HG02642 (cell line): ENCODE measurements around the gene OPN1LW.
"Not testable (repeated sequence)": the region's sequence is repeated elsewhere in the genome, so short reads cannot be mapped to it uniquely, and the experiment has no call there.

Experiments used
- ATAC-seq: cut with Tn5 transposase; IDR thresholded peaks from one replicate; pipeline ENCODE4 v1.9.1; 2021; ENCODE audit warnings: mild to moderate bottlenecking; ENCODE audit not compliant: unreplicated experiment, poor library complexity

The OPN1LW gene

GRCh38 chrX:154131955-154132354 lies 12.1 kb upstream of the OPN1LW start:
- ATAC-seq = no peak

GRCh38 chrX:154132366-154132765 lies 11.7 kb upstream of the OPN1LW start:
- no peak for ATAC-seq

GRCh38 chrX:154135458-154136229 lies 8.4 kb upstream of the OPN1LW start:
- no peak for ATAC-seq

- no peak for ATAC-seq
Observed at GRCh38 chrX:154136627-154137161, 7.3 kb upstream of the OPN1LW start.

- no peak for ATAC-seq
Observed at GRCh38 chrX:154138857-154139256, 5.2 kb upstream of the OPN1LW start.

DNA sequence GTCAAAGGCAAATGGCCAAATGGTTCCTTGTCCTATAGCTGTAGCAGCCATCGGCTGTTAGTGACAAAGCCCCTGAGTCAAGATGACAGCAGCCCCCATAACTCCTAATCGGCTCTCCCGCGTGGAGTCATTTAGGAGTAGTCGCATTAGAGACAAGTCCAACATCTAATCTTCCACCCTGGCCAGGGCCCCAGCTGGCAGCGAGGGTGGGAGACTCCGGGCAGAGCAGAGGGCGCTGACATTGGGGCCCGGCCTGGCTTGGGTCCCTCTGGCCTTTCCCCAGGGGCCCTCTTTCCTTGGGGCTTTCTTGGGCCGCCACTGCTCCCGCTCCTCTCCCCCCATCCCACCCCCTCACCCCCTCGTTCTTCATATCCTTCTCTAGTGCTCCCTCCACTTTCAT lies 3.8 kb upstream of the OPN1LW start:
- no peak for ATAC-seq

DNA sequence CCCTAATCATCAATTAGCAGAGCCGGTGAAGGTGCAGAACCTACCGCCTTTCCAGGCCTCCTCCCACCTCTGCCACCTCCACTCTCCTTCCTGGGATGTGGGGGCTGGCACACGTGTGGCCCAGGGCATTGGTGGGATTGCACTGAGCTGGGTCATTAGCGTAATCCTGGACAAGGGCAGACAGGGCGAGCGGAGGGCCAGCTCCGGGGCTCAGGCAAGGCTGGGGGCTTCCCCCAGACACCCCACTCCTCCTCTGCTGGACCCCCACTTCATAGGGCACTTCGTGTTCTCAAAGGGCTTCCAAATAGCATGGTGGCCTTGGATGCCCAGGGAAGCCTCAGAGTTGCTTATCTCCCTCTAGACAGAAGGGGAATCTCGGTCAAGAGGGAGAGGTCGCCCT lies 3.3 kb upstream of the OPN1LW start:
- ATAC-seq = no peak

- no peak for ATAC-seq
Observed at GRCh38 chrX:154142386-154142785, 1.7 kb upstream of the OPN1LW start.

GRCh38 chrX:154142950-154143745 lies 895 bp upstream of the OPN1LW start:
- ATAC-seq = no peak

- ATAC-seq = not testable (repeated sequence)
Observed at GRCh38 chrX:154151030-154151429, 7.0 kb downstream of the OPN1LW start.

GRCh38 chrX:154156221-154156620 lies 12.2 kb downstream of the OPN1LW start:
- ATAC-seq = not testable (repeated sequence)

DNA sequence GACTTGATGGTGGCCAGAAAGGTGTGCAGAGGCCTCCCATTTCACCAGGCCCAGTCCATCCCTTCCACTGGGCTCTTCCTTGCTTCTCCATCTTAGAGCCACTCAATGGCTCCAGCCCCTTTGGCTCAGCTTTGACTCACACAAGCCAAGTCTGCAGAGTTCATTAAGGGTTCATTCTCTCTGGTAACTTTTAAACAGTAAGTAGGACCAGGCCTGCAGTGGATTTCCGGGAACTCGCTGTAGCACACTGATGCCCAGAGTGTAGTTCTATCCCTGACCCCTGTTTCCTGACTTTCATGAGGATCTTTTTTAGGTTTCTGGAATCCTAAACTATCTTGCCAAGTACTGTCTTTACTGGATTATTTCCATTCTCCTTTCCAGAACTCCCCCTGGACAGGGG lies 13.2 kb downstream of the OPN1LW start:
- not testable (repeated sequence) for ATAC-seq

- not testable (repeated sequence) for ATAC-seq
Observed at GRCh38 chrX:154159345-154159744, 15.3 kb downstream of the OPN1LW start.

DNA sequence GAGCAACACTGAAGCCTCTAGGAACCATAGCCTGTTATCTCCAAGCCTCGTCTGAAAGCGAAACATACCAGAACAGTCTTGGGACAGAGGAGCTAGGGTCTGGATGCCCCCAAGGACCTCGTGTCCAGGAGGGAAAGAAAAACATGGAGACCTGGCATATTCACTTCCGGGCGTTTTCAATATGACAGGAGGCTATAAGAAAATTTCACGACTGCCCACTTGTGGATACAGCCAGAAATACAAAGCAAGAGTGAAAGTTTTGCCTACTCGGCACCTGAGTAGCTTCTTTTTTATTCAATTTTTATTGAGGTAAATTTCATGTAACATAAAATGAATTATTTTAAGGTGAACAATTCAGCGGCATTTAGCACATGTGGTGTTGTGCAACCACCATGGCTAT lies 20.9 kb downstream of the OPN1LW start:
- ATAC-seq = not testable (repeated sequence)

- ATAC-seq = not testable (repeated sequence)
Observed at GRCh38 chrX:154168384-154168783, 24.3 kb downstream of the OPN1LW start.

GRCh38 chrX:154172535-154172943 lies 28.5 kb downstream of the OPN1LW start:
- not testable (repeated sequence) for ATAC-seq

DNA sequence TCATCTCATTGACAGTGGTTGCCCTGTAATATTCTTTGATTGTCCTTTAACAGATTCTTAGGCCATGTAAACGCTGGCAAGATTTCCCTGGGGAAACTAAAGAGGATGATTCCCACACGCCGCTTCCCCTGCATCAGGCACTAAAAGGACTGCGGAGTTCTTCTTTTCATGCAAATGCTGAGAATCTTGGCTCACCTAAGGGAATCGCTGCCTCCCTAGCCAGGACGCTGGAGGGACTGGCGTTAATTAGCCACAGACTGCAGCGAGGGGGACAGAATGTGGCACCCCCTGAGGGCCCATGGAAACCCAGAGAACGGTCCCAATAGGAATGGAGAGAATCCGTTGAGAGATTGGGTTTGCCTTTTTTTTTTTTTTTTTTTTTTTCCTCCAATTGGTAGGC lies 30.3 kb downstream of the OPN1LW start:
- ATAC-seq = not testable (repeated sequence)

- not testable (repeated sequence) for ATAC-seq
Observed at GRCh38 chrX:154182296-154182695, 38.3 kb downstream of the OPN1LW start, which contains the start of gene OPN1MW. TSS of gene OPN1MW (plus strand) at chrX:154182596. CDS start at chrX:154182678, 82 bp downstream.

GRCh38 chrX:154183794-154184193 lies 39.8 kb downstream of the OPN1LW start:
- ATAC-seq = not testable (repeated sequence)

DNA sequence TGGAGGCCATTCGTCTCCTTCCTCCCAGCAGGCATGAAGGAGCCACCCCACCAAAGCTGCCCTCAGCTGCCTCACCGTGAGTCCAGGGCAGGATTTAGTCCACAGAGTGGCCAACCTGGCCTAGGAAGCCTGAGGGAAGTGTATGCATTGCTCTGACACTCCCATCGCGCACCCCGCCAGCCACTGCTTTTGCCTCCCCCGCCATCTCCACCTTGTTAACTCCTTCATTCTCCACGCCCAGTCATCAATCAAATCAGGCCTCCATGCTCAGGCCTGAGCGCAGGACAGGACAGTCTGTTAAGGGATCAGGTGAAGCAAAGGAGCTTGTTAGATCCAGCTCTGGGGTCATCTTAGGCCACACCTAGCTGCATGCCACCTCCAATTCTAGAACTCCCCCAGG lies 48.8 kb downstream of the OPN1LW start:
- not testable (repeated sequence) for ATAC-seq

DNA sequence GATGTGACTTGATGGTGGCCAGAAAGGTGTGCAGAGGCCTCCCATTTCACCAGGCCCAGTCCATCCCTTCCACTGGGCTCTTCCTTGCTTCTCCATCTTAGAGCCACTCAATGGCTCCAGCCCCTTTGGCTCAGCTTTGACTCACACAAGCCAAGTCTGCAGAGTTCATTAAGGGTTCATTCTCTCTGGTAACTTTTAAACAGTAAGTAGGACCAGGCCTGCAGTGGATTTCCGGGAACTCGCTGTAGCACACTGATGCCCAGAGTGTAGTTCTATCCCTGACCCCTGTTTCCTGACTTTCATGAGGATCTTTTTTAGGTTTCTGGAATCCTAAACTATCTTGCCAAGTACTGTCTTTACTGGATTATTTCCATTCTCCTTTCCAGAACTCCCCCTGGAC lies 50.3 kb downstream of the OPN1LW start:
- ATAC-seq = not testable (repeated sequence)
